Adipose tissue (tissue), 3 donors: Measurements from ENCODE around the gene CHSY1. TPM values are rescaled to one million over a fixed set of nuclear protein-coding genes. Genes with fewer than 3 reads are reported as not detected.

Source experiments
- H3K27ac ChIP-seq: one replicate; pipeline ENCODE4 v1.5.1; 2013; ENCODE audit warnings: low read depth, low read length
- WGBS, 3 donors: extraction: QIAGEN DNeasy Blood & Tissue Kit; methylation state at CpG; one replicate each; pipeline ENCODE4 v1.1.7; 2013; 5-methylcytosine and 5-hydroxymethylcytosine counted together
- polyA plus RNA-seq, 3 donors: library from polyadenylated mRNA; stranded (reverse); fragments of 200-250 nt; gene quantifications; one replicate each; pipeline ENCODE4 v1.2.3, GENCODE V29; 2013
- donor health status: healthy with polysubstance abuse.
- donor health status: Bipolar disorder and iron deficiency.
- donor health status: healthy.

The CHSY1 gene
- polyA plus RNA-seq, 3 donors: 2.8 to 32.4 (median 21.3) TPM

GRCh38 chr15:101248274-101248673 is 3.6 kb downstream of the CHSY1 start:
- WGBS, 3 donors: 56 to 70% (median 56%) methylated on average over 3 of the region's 3 CpGs

GRCh38 chr15:101246824-101247745 is 4.8 kb downstream of the CHSY1 start:
- WGBS, 3 donors: 75 to 87% (median 76%) methylated on average over 10 of the region's 10 CpGs
- H3K27ac ChIP-seq: no peak overlapping the region

More at GRCh38 chr15:101248274-101248673, 3.6 kb downstream of the CHSY1 start:
- no peak overlapping the region for H3K27ac ChIP-seq

GRCh38 chr15:101246391-101246790 is 5.5 kb downstream of the CHSY1 start:
- WGBS, 3 donors: 35 to 78% (median 59%) methylated on average over 6 of the region's 6 CpGs
- no peak overlapping the region for H3K27ac ChIP-seq

DNA sequence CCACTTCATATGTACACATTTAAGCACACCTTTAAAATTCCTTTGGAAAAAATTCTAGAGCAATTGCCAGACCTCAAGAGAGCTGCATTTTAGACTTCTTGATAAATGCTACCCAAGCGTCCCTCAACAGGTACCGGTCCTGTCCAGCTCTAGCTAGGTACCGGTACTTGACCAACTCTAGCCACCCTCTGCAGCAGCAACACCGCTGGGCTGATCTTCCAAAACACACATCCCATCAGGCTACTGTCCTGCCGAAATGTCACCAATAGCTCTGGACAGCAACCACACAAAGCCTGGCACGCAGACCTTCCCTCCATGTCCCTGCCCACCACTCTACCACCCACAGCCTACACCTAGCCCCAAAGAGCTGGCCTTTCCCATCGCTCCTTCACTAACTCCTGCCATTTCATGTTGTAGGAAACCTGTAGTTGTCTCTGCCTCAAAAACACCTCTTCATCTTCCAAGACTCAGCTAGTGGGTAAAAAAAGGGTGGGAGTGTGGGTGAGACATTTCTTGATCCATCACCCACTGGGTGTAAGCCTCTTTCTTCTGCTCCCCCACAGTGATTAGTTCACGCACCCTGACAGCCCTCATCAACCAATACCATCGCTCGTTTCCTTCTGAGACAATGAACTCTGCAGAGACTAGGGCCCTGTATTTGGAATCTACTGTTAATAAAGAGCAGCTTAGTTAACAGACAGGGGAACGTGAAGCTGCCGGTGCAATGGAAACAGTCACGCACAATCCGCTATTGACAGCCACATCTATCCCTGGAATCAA is 6.8 kb downstream of the CHSY1 start:
- H3K27ac ChIP-seq: no peak overlapping the region
- WGBS, 3 donors: 92 to 94% (median 93%) methylated on average over 14 of the region's 14 CpGs

DNA sequence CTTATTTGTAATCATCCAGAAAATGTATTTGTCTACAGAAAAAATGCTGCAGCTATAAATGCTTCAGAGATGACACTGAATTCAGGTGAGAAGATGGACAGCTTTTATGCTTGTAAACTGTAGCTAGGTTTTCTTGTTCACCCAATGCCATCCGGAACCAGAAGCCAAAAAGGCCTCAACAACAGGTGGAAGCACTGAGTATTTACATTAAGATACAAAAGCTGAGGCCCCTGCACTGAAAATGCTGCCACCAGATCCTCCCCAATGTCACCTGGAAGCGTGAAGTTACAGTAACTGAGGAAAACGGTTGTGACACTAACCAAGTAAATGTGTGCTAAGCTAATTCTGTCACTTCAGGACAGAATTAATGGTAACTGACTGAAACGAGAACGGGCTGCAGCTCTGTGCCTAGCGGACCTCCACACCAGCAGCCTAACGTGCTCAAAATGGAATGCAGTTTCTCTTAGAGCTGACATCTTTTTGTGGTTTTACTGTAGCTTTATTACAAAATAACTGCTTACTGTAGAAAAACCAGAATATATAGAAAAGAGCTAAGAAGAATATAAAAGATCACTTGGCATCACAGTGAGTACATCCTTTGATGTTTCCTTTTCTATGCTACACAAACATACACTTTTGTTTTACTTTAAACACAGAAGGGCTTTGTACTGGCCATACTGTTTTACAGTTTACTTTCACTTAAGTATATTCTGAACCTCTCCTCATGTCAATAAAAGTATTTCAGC is 7.6 kb downstream of the CHSY1 start:
- H3K27ac ChIP-seq: no peak overlapping the region
- WGBS, 3 donors: 37 to 47% (median 45%) methylated on average over 7 of the region's 7 CpGs

- no peak overlapping the region for H3K27ac ChIP-seq
- WGBS, 3 donors: 65 to 86% (median 85%) methylated on average over 9 of the region's 9 CpGs
These were observed 8.4 kb downstream of the CHSY1 start for GRCh38 chr15:101243420-101243819.

GRCh38 chr15:101242999-101243336 is 8.9 kb downstream of the CHSY1 start:
- 35 to 77% (median 41%) methylated on average over 6 of the region's 6 CpGs for WGBS, 3 donors
- H3K27ac ChIP-seq: peak overlapping the region; percentile 76

- WGBS, 3 donors: 31 to 69% (median 42%) methylated on average over 12 of the region's 12 CpGs
- peak overlapping the region; percentile 76 for H3K27ac ChIP-seq
These were observed 9.5 kb downstream of the CHSY1 start for GRCh38 chr15:101242160-101242998.

DNA sequence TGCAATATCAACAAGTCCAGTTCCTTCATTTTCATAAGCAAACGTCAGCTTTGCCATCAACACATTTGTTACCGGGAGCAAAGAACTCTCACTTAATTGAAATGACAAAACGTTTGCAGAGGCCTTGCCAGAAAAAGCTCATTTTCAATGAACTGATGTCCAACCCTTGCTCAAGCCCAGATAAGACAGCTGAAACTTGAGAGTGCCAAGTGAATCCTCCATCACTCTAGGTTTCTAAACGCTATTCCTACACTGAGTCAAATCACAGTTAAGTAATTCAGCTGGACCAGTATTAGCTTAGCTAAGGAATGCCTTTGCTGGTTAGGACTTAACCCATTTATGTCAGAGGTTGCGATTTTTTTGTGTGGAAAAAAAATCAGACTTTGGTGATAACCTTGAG is 11.5 kb downstream of the CHSY1 start:
- H3K27ac ChIP-seq: no peak overlapping the region
- 45 to 54% (median 46%) methylated on average over 5 of the region's 5 CpGs for WGBS, 3 donors

DNA sequence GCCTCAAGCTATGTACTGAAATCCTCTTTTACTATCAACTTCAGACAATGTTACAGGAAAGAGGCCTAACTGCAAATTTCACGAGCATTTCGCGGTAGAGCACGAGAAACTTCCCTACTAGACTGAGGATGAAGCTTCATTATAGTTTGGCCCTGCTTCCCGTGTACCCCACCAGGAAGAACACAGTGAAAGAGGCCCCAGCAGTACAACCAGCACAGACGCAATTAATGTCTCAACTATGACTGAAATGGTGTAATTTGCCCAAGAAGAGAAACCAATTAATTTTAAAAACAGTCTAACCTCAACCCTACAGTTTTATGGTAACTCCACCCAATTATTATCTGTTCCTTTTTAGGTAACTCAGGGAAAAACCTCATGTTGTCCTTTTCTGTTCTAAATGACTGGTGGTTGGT is 12.1 kb downstream of the CHSY1 start:
- H3K27ac ChIP-seq: peak overlapping the region; percentile 43

GRCh38 chr15:101237251-101237650 is 14.6 kb downstream of the CHSY1 start:
- WGBS, 3 donors: 52 to 87% (median 64%) methylated on average over 12 of the region's 12 CpGs
- peak overlapping the region; percentile 58 for H3K27ac ChIP-seq

More for the DNA sequence above, 12.1 kb downstream of the CHSY1 start:
- WGBS, 3 donors: 42 to 72% (median 48%) methylated on average over 6 of the region's 6 CpGs

DNA sequence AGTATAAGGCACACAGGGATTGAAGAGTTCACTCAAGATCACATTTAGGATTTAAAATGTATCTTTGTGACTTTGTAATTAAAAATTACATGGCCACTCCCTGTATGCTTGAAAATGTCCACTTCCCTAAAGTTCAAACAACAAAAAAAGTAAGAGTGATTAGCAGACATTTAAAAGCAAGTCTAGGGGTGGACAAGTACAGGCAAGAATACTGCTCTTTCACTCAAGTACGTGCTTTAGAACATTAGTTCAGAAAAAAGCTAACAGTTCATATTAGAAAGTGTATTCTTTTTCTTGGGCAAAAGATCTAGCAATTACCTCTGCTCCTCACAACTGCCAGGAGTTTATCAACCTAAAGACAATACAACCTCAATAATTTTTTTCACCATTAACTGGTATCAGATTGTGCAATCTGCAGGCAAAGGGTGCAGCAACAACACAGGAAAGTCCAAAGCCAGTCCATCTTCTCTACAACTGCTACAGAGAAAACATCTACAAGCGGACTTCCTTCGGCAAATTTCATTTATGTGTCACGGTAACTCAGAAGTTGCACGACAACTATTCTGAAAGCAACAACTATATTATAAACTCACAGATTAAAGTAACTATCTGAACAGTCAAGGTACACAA is 18.1 kb downstream of the CHSY1 start:
- H3K27ac ChIP-seq: no peak overlapping the region
- WGBS, 3 donors: 70 to 87% (median 81%) methylated on average over 5 of the region's 5 CpGs

GRCh38 chr15:101232677-101233076 is 19.2 kb downstream of the CHSY1 start:
- no peak overlapping the region for H3K27ac ChIP-seq
- WGBS, 3 donors: 69 to 73% (median 72%) methylated on average over 5 of the region's 5 CpGs

- H3K27ac ChIP-seq: no peak overlapping the region
These were observed 23.5 kb downstream of the CHSY1 start for GRCh38 chr15:101228313-101228712.

DNA sequence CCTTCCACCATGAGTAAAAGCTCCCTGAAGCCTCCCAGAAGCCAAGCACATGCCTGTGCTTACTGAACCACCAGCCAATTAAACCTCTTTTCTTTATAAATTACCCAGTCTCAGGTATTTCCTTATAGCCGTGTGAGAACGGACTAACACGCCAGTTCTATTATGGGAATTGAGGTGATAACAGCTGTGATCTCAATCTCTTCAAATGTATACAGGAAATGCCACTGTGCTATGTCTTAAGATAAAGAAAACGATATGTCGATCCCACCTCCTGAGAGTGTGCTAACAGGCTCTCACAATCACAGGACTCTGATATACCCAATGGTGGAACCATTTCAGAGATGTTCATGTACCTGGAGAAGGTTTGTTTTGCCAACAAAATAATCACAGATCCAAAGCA is 26.2 kb downstream of the CHSY1 start:
- WGBS, 3 donors: 66 to 78% (median 70%) methylated on average over 5 of the region's 5 CpGs
- no peak overlapping the region for H3K27ac ChIP-seq

DNA sequence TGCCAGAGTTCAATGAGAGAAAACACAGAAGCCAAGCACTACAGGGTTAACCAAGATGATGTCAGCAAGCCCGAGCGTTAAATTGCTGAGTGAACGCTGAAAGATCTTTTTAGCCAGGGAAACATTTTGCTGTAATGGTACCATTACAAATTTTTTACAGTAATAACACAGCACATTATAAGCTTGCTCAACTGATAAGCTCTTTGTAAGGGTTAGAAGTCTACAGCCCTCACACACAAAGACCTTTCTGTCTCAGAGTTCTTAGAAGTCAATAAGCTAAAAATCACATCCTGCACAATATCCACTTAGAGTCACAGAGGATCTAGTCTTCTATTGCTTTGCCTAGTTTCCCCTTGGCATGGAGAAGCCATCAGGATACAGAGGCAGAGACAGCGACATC is 29.9 kb downstream of the CHSY1 start:
- no peak overlapping the region for H3K27ac ChIP-seq
- WGBS, 3 donors: 25 to 51% (median 36%) methylated on average over 4 of the region's 4 CpGs

DNA sequence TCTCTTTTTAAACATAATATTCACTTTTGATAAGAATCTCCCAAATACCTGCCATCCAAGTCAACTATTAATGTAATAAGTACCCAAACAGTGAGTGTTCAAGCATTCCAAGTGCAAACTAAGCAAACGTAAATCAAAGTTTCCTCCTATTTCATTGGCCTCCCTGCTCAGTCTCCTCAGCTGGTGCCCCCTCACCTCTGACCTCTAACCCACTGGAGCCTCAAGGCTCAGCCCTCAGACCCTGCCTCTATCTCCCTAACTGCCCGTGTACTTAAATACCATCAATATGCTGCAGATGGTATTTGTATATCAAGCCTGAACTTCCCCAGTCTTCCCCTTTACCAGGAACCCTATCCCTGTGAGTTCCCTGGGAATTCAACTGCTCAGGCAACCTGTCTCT is 31.8 kb downstream of the CHSY1 start:
- no peak overlapping the region for H3K27ac ChIP-seq
- WGBS, 3 donors: 83 to 87% (median 86%) methylated on average over 2 of the region's 2 CpGs

- 82 to 84% (median 82%) methylated on average over 6 of the region's 6 CpGs for WGBS, 3 donors
These were observed 32.4 kb downstream of the CHSY1 start for GRCh38 chr15:101219441-101219840.

More at GRCh38 chr15:101219441-101219840, 32.4 kb downstream of the CHSY1 start:
- H3K27ac ChIP-seq: no peak overlapping the region
